HUES48 (cell line): ENCODE measurements around the gene FBP1.
"Not testable (repeated sequence)": the region's sequence is repeated elsewhere in the genome, so short reads cannot be mapped to it uniquely, and the experiment has no call there.

ENCODE experiments used
- H3K27ac ChIP-seq: one replicate; pipeline ENCODE4 v1.7.0; 2013; ENCODE audit warnings: low read depth, low read length, inconsistent platforms
- H3K27me3 ChIP-seq: 2 replicates; pipeline ENCODE4 v1.6.1; 2013; ENCODE audit warnings: mild to moderate bottlenecking, low read length; ENCODE audit not compliant: control insufficient read depth, insufficient read depth
- H3K36me3 ChIP-seq: 2 replicates; pipeline ENCODE4 v1.6.1; 2013; ENCODE audit warnings: low read length; ENCODE audit not compliant: control insufficient read depth, insufficient read depth
- H3K4me1 ChIP-seq: 2 replicates; pipeline ENCODE4 v1.6.1; 2013; ENCODE audit warnings: mild to moderate bottlenecking, low read length; ENCODE audit not compliant: control insufficient read depth, insufficient read depth
- H3K4me3 ChIP-seq: 2 replicates; pipeline ENCODE4 v1.5.1; 2013; ENCODE audit warnings: mild to moderate bottlenecking, low read depth, low read length
- H3K9ac ChIP-seq: 2 replicates; pipeline ENCODE4 v1.6.1; 2013; ENCODE audit warnings: mild to moderate bottlenecking, low read depth, low read length, moderate library complexity
- H3K9me3 ChIP-seq: 2 replicates; pipeline ENCODE4 v1.6.1; 2013; ENCODE audit warnings: low read length; ENCODE audit not compliant: control insufficient read depth, insufficient read depth

Gene FBP1

DNA sequence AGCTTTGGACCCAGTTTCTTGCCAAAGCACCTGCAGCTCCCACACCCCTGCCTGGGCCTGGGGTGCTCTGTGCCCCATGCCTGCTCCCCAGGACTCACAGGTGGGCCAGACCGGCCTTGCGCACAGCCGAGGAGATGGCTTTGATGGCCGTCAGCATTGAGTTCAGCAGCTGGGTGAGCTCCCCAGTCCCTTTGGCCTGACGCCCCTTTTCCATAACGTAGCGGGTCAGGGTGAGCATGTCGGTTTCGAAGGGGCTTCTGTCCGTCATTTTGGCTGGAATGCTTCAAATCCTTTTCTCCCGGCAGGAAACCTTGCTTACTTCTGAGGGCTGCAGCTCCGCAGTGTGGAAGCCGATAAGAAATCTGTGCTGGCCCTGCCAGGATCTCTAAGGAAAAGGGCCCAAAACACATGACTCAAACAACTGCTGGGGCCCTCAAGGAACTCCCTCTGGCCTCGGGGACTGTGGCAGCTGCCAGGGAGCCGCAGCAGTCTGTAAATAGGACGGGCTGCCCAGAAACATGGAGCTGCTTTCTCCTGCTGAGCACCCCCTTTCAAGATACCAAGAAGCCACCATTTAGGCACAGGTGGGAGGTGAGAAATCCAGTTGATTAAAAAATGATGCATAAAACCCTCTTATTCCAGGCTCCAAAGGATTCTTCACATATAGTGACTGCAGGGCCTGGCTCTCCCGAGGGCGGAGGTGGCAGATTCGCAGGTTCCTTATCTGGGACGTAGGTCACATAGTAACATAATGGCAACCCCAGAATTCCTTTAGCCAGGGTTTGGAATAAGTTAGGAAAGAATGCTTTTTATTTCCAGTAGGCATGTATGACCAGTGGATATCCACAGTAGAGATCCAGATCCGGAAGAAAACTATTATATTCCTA is 45.6 kb downstream of the FBP1 start, which contains the start of gene FBP2:
Gene FBP2, minus strand, starts transcription at position 366 of the 887 bp plus-strand sequence. Its CDS starts 98 bp downstream, at position 268.
- Histone ChIP-seq H3K4me1 (no peaks in the 10 kb centered on the region), H3K4me3 (no peak within 1 kb of the TSS), H3K27ac (no peak within 1 kb of the TSS), H3K9me3 (no peaks in the 10 kb centered on the region), H3K9ac (no peak within 1 kb of the TSS), H3K27me3 (no peaks in the 10 kb centered on the region), H3K36me3 (no peaks in the 10 kb centered on the region)

DNA sequence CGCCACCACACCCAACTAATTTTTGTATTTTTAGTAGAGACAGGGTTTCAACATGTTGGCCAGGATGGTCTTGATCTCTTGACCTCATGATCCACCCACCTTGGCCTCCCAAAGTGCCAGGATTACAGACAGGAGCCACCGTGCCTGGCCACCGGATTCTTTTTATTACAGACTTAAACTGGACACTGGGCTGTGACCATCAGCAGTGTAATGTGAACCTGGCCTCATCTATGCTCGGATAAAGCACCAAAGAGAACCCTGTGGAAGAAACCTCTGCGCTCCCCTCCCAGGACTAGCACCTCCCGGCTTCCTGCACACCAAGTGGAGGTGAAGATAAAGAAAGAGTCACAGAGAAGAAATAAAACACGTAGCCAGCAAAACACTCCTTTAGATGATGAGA is 46.6 kb downstream of the FBP1 start:
- not testable (repeated sequence) for H3K36me3 ChIP-seq, H3K27me3 ChIP-seq, H3K4me3 ChIP-seq

GRCh38 chr9:94591876-94592275 is 47.4 kb downstream of the FBP1 start:
- no peaks in the 10 kb centered on the region for H3K9me3 ChIP-seq
- H3K4me1 ChIP-seq = no peaks in the 10 kb centered on the region
- no peak overlapping the region for H3K4me3 ChIP-seq
- no peaks in the 10 kb centered on the region for H3K27me3 ChIP-seq
- H3K9ac ChIP-seq = no peak overlapping the region
- H3K36me3 ChIP-seq = no peaks in the 10 kb centered on the region
- H3K27ac ChIP-seq = no peak overlapping the region

More for the DNA sequence above, 46.6 kb downstream of the FBP1 start:
- not testable (repeated sequence) for H3K9ac ChIP-seq, H3K9me3 ChIP-seq, H3K27ac ChIP-seq, H3K4me1 ChIP-seq

DNA sequence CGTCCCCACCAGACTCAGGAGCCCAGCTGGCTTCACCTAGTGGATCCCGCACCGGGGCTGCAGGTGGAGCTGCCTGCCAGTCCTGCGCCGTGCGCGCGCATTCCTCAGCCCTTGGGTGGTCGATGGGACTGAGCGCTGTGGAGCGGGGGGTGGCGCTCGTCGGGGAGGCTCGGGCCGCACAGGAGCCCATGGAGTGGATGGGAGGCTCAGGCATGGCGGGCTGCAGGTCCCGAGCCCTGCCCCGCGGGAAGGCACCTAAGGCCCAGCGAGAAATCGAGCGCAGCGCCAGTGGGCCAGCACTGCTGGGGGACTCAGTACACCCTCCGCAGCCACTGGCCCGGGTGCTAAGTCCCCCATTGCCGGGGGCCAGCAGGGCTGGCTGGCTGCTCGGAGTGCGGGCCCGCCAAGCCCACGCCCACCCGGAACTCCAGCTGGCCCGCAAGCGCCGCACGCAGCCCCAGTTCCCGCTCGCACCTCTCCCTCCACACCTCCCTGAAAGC is 48.2 kb downstream of the FBP1 start:
- H3K4me3 ChIP-seq, H3K4me1 ChIP-seq, H3K27ac ChIP-seq, H3K36me3 ChIP-seq, H3K9ac ChIP-seq, H3K27me3 ChIP-seq, H3K9me3 ChIP-seq: not testable (repeated sequence)

DNA sequence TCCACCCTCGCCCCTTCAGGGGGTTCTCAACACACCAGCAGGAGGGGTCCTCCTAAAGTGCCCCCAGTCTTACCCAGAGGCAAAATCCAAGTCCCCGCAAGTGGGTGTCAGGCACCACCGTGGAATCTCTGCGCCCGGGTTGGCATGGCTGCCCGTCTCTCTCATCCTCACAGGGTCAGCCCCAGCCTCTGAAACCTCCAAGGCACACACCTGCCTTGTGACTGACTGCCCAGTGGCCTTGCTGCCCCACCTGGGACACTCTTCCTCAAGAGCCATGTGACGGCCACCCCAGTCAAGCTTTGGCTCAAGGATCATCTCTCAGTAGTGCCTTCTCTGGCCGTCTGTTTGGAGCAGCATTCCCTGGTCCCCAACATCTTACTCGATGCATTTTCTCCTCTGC is 50.6 kb downstream of the FBP1 start:
- no peaks in the 10 kb centered on the region for H3K36me3 ChIP-seq
- H3K9me3 ChIP-seq = no peaks in the 10 kb centered on the region
- H3K9ac ChIP-seq = no peak overlapping the region
- H3K27me3 ChIP-seq = no peaks in the 10 kb centered on the region
- no peak overlapping the region for H3K4me3 ChIP-seq
- no peaks in the 10 kb centered on the region for H3K4me1 ChIP-seq
- H3K27ac ChIP-seq = no peak overlapping the region

- H3K9me3 ChIP-seq = no peaks in the 10 kb centered on the region
- no peak overlapping the region for H3K27ac ChIP-seq
- H3K36me3 ChIP-seq = no peaks in the 10 kb centered on the region
- H3K4me3 ChIP-seq = no peak overlapping the region
- no peaks in the 10 kb centered on the region for H3K27me3 ChIP-seq
- H3K4me1 ChIP-seq = no peaks in the 10 kb centered on the region
- no peak overlapping the region for H3K9ac ChIP-seq
Observed at GRCh38 chr9:94586814-94587213, 52.5 kb downstream of the FBP1 start.

DNA sequence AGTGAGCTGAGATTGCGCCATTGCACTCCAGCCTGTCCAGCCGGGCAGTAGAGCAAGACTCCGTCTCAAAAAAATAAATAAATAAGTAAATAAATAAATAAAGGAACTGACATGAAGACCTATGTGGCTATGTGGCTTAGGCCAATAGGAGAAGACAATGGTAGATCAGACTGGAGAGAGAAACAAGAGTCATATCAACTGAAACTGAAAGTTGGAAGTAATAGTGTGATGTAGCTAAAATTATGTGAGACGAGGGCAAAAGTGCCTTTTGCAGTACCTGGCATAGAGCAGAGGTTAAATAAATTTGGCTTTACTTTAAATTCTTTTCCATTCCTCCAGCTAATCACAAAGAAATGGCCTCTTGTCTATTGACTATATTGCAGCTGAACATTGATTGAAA is 53.0 kb downstream of the FBP1 start:
- no peak overlapping the region for H3K4me3 ChIP-seq

GRCh38 chr9:94584555-94584954 is 54.8 kb downstream of the FBP1 start:
- no peak overlapping the region for H3K9ac ChIP-seq
- no peak overlapping the region for H3K27ac ChIP-seq
- no peaks in the 10 kb centered on the region for H3K36me3 ChIP-seq
- no peak overlapping the region for H3K4me3 ChIP-seq
- H3K4me1 ChIP-seq = no peaks in the 10 kb centered on the region
- H3K9me3 ChIP-seq = no peaks in the 10 kb centered on the region
- H3K27me3 ChIP-seq = no peaks in the 10 kb centered on the region

More for the DNA sequence above, 53.0 kb downstream of the FBP1 start:
- H3K9me3 ChIP-seq = no peaks in the 10 kb centered on the region
- no peaks in the 10 kb centered on the region for H3K4me1 ChIP-seq
- H3K9ac ChIP-seq = no peak overlapping the region
- no peaks in the 10 kb centered on the region for H3K36me3 ChIP-seq
- no peak overlapping the region for H3K27ac ChIP-seq
- no peaks in the 10 kb centered on the region for H3K27me3 ChIP-seq

GRCh38 chr9:94581728-94582127 is 57.6 kb downstream of the FBP1 start:
- H3K4me3 ChIP-seq = no peak overlapping the region
- H3K9ac ChIP-seq = no peak overlapping the region
- no peak overlapping the region for H3K27ac ChIP-seq
- no peaks in the 10 kb centered on the region for H3K36me3 ChIP-seq
- no peaks in the 10 kb centered on the region for H3K27me3 ChIP-seq
- H3K9me3 ChIP-seq = no peaks in the 10 kb centered on the region
- H3K4me1 ChIP-seq = no peaks in the 10 kb centered on the region

DNA sequence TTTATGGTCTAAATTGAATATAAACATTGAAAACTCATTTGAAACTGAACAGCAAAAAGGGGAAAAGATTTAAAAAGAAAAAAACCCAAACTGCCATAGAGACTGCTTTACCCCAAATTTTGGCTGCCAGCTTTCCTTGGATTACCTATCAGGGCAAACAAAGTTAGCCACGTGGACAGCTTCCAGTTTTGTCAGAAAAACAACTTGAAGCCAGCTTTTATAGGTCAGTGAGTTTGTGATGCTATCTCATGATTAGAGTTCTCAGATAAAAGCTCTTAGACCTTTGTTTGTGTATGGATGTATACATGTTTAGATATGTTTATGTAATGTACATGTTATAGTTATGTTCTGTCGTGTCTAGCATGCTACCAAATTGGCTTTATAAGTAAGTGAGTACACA is 61.7 kb downstream of the FBP1 start:
- H3K4me3 ChIP-seq = no peak overlapping the region
- no peaks in the 10 kb centered on the region for H3K4me1 ChIP-seq
- no peak overlapping the region for H3K9ac ChIP-seq
- H3K9me3 ChIP-seq = no peaks in the 10 kb centered on the region
- H3K27ac ChIP-seq = no peak overlapping the region
- H3K36me3 ChIP-seq = no peaks in the 10 kb centered on the region
- H3K27me3 ChIP-seq = no peaks in the 10 kb centered on the region

GRCh38 chr9:94577036-94577435 is 62.3 kb downstream of the FBP1 start:
- Histone ChIP-seq H3K9ac (no peak overlapping the region), H3K4me1 (no peaks in the 10 kb centered on the region), H3K9me3 (no peaks in the 10 kb centered on the region), H3K4me3 (no peak overlapping the region), H3K27ac (no peak overlapping the region), H3K27me3 (no peaks in the 10 kb centered on the region), H3K36me3 (no peaks in the 10 kb centered on the region)
